H9 (cell line): ENCODE results near the gene PRKAG2. TPM values are rescaled to one million over a fixed set of nuclear protein-coding genes. Genes with fewer than 3 reads are reported as not detected.

Source experiments
- DNase-seq: peaks from one replicate; pipeline ENCODE4 v3.0.0-alpha.2; 2017
- H2AFZ ChIP-seq: one replicate; pipeline ENCODE4 v1.6.1; 2013; ENCODE audit warnings: mild to moderate bottlenecking, low read length, control low read depth, moderate library complexity
- H2AK5ac ChIP-seq: 2 replicates; pipeline ENCODE4 v1.6.1; 2013; ENCODE audit warnings: low read length, control low read depth, mixed read lengths; ENCODE audit not compliant: insufficient read length
- H2BK120ac ChIP-seq: one replicate; pipeline ENCODE4 v1.6.1; 2013; ENCODE audit warnings: low read depth, mild to moderate bottlenecking, low read length, control low read depth, inconsistent platforms; ENCODE audit not compliant: poor library complexity, severe bottlenecking
- H2BK12ac ChIP-seq: 2 replicates; pipeline ENCODE4 v1.6.1; 2013; ENCODE audit warnings: low read length, control low read depth, mixed read lengths, low read depth; ENCODE audit not compliant: insufficient read length
- H2BK15ac ChIP-seq: 2 replicates; pipeline ENCODE4 v1.6.1; 2013; ENCODE audit warnings: low read depth, low read length, control low read depth
- H2BK20ac ChIP-seq: one replicate; pipeline ENCODE4 v1.6.1; 2013; ENCODE audit warnings: low read depth, mild to moderate bottlenecking, low read length, control low read depth, inconsistent platforms; ENCODE audit not compliant: poor library complexity, severe bottlenecking
- H2BK5ac ChIP-seq: 2 replicates; pipeline ENCODE4 v1.6.1; 2013; ENCODE audit warnings: low read length, control low read depth, mixed read lengths; ENCODE audit not compliant: insufficient read length
- H3K14ac ChIP-seq: 2 replicates; pipeline ENCODE4 v1.6.1; 2013; ENCODE audit warnings: low read length, control low read depth; ENCODE audit not compliant: insufficient read depth
- H3K18ac ChIP-seq: 2 replicates; pipeline ENCODE4 v1.6.1; 2013; ENCODE audit warnings: low read depth, mild to moderate bottlenecking, mixed read lengths, low read length, control low read depth; ENCODE audit not compliant: insufficient read length
- H3K23ac ChIP-seq: 2 replicates; pipeline ENCODE4 v1.6.1; 2013; ENCODE audit warnings: low read length, control low read depth, mixed read lengths, low read depth; ENCODE audit not compliant: insufficient read length
- H3K23me2 ChIP-seq: 2 replicates; pipeline ENCODE4 v1.6.1; 2013; ENCODE audit warnings: low read depth, mild to moderate bottlenecking, mixed read lengths, low read length, control low read depth; ENCODE audit not compliant: insufficient read length, poor library complexity, severe bottlenecking
- H3K27ac ChIP-seq: 2 replicates; pipeline ENCODE4 v1.5.1; 2013; ENCODE audit warnings: low read length, control low read depth, mixed read lengths, low read depth; ENCODE audit not compliant: insufficient read length
- H3K27me3 ChIP-seq: 2 replicates; pipeline ENCODE4 v1.6.1; 2013; ENCODE audit warnings: low read length, control low read depth, inconsistent platforms; ENCODE audit not compliant: insufficient read depth
- H3K4ac ChIP-seq: 2 replicates; pipeline ENCODE4 v1.6.1; 2013; ENCODE audit warnings: low read depth, mild to moderate bottlenecking, control low read depth, inconsistent platforms, low read length, moderate library complexity
- H3K4me1 ChIP-seq: 2 replicates; pipeline ENCODE4 v1.6.1; 2013; ENCODE audit warnings: low read length, control low read depth, inconsistent platforms; ENCODE audit not compliant: insufficient read depth
- H3K4me2 ChIP-seq: 2 replicates; pipeline ENCODE4 v1.6.1; 2013; ENCODE audit warnings: low read length, control low read depth, mixed read lengths; ENCODE audit not compliant: insufficient read length, insufficient read depth
- H3K56ac ChIP-seq: 2 replicates; pipeline ENCODE4 v1.6.1; 2013; ENCODE audit warnings: low read depth, mild to moderate bottlenecking, mixed read lengths, low read length, control low read depth; ENCODE audit not compliant: insufficient read length
- H3K79me1 ChIP-seq: 2 replicates; pipeline ENCODE4 v1.6.1; 2013; ENCODE audit warnings: low read depth, mild to moderate bottlenecking, moderate library complexity, low read length, control low read depth, inconsistent platforms; ENCODE audit not compliant: insufficient read depth, poor library complexity, severe bottlenecking
- H3K79me2 ChIP-seq: 2 replicates; pipeline ENCODE4 v1.6.1; 2013; ENCODE audit warnings: low read length, control low read depth, inconsistent platforms; ENCODE audit not compliant: insufficient read depth
- H3K9ac ChIP-seq: 2 replicates; pipeline ENCODE4 v1.6.1; 2013; ENCODE audit warnings: low read length, control low read depth, mixed read lengths; ENCODE audit not compliant: insufficient read length; ENCODE audit errors: extremely low read depth
- H3K9me3 ChIP-seq: one replicate; pipeline ENCODE4 v1.6.1; 2013; ENCODE audit warnings: low read depth, low read length, inconsistent platforms; ENCODE audit not compliant: control insufficient read depth
- H3T11ph ChIP-seq: one replicate; pipeline ENCODE4 v1.6.1; 2013; ENCODE audit warnings: mild to moderate bottlenecking, low read length, control low read depth, inconsistent platforms
- H4K20me1 ChIP-seq: one replicate; pipeline ENCODE4 v1.6.1; 2013; ENCODE audit not compliant: control insufficient read depth, insufficient read length, insufficient read depth
- H4K5ac ChIP-seq: 2 replicates; pipeline ENCODE4 v1.6.1; 2013; ENCODE audit warnings: low read depth, mild to moderate bottlenecking, mixed read lengths, low read length, control low read depth; ENCODE audit not compliant: insufficient read length
- H4K8ac ChIP-seq: replicated peaks from 2 replicates; pipeline ENCODE4 v1.6.1; 2013; ENCODE audit warnings: low read length, control low read depth, mixed read lengths, low read depth; ENCODE audit not compliant: insufficient read length
- H4K91ac ChIP-seq: 2 replicates; pipeline ENCODE4 v1.6.1; 2013; ENCODE audit warnings: low read depth, mild to moderate bottlenecking, moderate library complexity, mixed read lengths, low read length, control low read depth; ENCODE audit not compliant: insufficient read length
- H3K27ac Mint-ChIP-seq, 3 experiments: 2 replicates in 2 of 3; 3 replicates in 1 of 3; pipeline ENCODE4 v1.8.0; 2020 to 2021; ENCODE audit warnings: mixed read lengths in 3 of 3, mild to moderate bottlenecking in 1 of 3, moderate library complexity in 1 of 3
- H3K27me3 Mint-ChIP-seq: 2 replicates; pipeline ENCODE4 v1.8.0; 2021; ENCODE audit warnings: low read depth, mild to moderate bottlenecking, moderate library complexity, mixed read lengths
- H3K36me3 Mint-ChIP-seq, 3 experiments: 2 replicates in 2 of 3; 3 replicates in 1 of 3; pipeline ENCODE4 v1.8.0; 2020 to 2021; ENCODE audit warnings: low read depth in 3 of 3, mixed read lengths in 3 of 3; ENCODE audit not compliant: insufficient read depth in 1 of 3
- H3K4me1 Mint-ChIP-seq, 2 experiments: 2 replicates each; pipeline ENCODE4 v1.8.0; 2020; ENCODE audit warnings: mixed read lengths in 2 of 2
- H3K4me3 Mint-ChIP-seq, 2 experiments: 2 replicates in 1 of 2; 3 replicates in 1 of 2; pipeline ENCODE4 v1.8.0; 2020 to 2021; ENCODE audit warnings: mild to moderate bottlenecking in 2 of 2, mixed read lengths in 2 of 2, moderate library complexity in 1 of 2
- H3K9me3 Mint-ChIP-seq, 2 experiments: 2 replicates in 1 of 2; 3 replicates in 1 of 2; pipeline ENCODE4 v1.8.0; 2020; ENCODE audit warnings: mild to moderate bottlenecking in 2 of 2, mixed read lengths in 2 of 2, moderate library complexity in 1 of 2
- WGBS: extraction: QIAGEN DNeasy Blood & Tissue Kit; methylation state at CpG from one replicate; pipeline ENCODE4 v1.1.7; 2013; ENCODE audit warnings: missing lambda C conversion rate, low lambda C conversion rate, mixed read lengths; ENCODE audit not compliant: insufficient read length; ENCODE audit errors: extremely low coverage; 5-methylcytosine and 5-hydroxymethylcytosine counted together
- total RNA-seq: library from RNA; stranded (reverse); gene quantifications from 2 replicates; pipeline ENCODE4 v1.2.1, GENCODE V29; 2021
- TF ChIP-seq, protein P1 (sequence below): fragments of 200-600 bp; sonication (generic); conservative IDR thresholded peaks from 3 replicates; pipeline ENCODE4 v1.8.0; 2021; ENCODE audit warnings: antibody characterized with exemption, mild to moderate bottlenecking

The PRKAG2 gene
- total RNA-seq, 1 experiment from 2014 or later, result 11.8 TPM

DNA sequence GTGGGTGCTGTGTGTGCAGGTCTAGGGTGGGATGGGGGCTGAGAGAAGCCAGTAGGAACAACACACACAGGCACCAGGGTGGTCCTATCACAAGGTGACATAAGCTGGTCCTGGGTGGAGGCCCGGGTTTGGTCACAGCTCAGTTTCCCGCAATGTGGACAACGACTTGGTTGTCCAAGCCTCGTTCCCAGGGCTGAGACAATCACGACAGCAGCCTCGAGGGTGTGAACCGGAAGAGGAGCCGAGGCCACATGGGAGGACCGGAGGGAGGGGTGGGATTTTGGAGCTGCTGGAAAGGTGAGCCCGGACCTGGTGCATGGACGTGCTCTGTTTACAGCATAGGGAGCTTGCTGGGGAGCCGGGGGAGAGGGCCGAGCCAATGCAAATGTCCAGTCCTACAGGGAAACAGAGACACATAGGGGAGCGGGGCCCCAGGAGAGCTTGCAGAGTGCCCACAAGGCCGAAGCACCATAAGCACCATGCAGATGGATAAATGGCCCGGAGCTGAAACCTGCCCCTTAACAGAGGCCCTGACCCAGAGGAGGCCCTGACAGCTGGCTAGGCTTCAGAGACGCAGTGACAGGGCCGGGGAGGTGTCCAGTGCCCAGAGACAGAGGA is 92.8 kb downstream of the PRKAG2 start:
- no peaks in the 10 kb centered on the region for H3K79me1 ChIP-seq
- no peak overlapping the region for H2BK20ac ChIP-seq
- no peak overlapping the region for H3K4me3 Mint-ChIP-seq
- peaks cover 3% of the 10 kb centered on the region for H3K23me2 ChIP-seq
- H3K36me3 Mint-ChIP-seq, result no peaks in the 10 kb centered on the region
- H3K27ac ChIP-seq, result no peak overlapping the region
- no CpG with 5 or more reads among the region's 18 CpGs for WGBS
- no peak overlapping the region for H2BK120ac ChIP-seq
- H3K9me3 Mint-ChIP-seq, result no peaks in the 10 kb centered on the region
- no peak overlapping the region for H2BK5ac ChIP-seq
- no peak overlapping the region for H4K5ac ChIP-seq
- no peak overlapping the region for H3K18ac ChIP-seq
- no peak overlapping the region for H3K56ac ChIP-seq
- no peak overlapping the region for H2AFZ ChIP-seq
- H3K23ac ChIP-seq, result no peak overlapping the region
- H2BK15ac ChIP-seq, result no peak overlapping the region
- peaks cover 39% of the 10 kb centered on the region for H3K27me3 Mint-ChIP-seq
- peaks cover 2 to 4% of the 10 kb centered on the region in 2 experiments; a peak in 2 of 4 replicates for H3K4me1 Mint-ChIP-seq
- no peak overlapping the region for H4K91ac ChIP-seq
- TF ChIP-seq, protein P1, sequence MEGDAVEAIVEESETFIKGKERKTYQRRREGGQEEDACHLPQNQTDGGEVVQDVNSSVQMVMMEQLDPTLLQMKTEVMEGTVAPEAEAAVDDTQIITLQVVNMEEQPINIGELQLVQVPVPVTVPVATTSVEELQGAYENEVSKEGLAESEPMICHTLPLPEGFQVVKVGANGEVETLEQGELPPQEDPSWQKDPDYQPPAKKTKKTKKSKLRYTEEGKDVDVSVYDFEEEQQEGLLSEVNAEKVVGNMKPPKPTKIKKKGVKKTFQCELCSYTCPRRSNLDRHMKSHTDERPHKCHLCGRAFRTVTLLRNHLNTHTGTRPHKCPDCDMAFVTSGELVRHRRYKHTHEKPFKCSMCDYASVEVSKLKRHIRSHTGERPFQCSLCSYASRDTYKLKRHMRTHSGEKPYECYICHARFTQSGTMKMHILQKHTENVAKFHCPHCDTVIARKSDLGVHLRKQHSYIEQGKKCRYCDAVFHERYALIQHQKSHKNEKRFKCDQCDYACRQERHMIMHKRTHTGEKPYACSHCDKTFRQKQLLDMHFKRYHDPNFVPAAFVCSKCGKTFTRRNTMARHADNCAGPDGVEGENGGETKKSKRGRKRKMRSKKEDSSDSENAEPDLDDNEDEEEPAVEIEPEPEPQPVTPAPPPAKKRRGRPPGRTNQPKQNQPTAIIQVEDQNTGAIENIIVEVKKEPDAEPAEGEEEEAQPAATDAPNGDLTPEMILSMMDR, result no peak
- H3K79me2 ChIP-seq, result no peaks in the 10 kb centered on the region
- no peaks in the 10 kb centered on the region; the same call in 1 of the 2 replicates for H3K27me3 ChIP-seq
- H3K4ac ChIP-seq, result no peak overlapping the region
- H3K14ac ChIP-seq, result no peak overlapping the region
- no peak overlapping the region for H4K8ac ChIP-seq
- peaks cover 2% of the 10 kb centered on the region; the same call in 1 of the 2 replicates for H3K4me1 ChIP-seq
- no peak overlapping the region for H2BK12ac ChIP-seq
- H3K9ac ChIP-seq, result no peak overlapping the region
- no peaks in the 10 kb centered on the region for H3K9me3 ChIP-seq
- no peak overlapping the region for H3K27ac Mint-ChIP-seq
- H4K20me1 ChIP-seq, result no peaks in the 10 kb centered on the region
- no peak for DNase-seq
- no peak overlapping the region for H3K4me2 ChIP-seq
- no peak overlapping the region for H2AK5ac ChIP-seq
- H3T11ph ChIP-seq, result no peak overlapping the region
